HCT116 (cell line): Measurements from ENCODE around the gene TENM3. TPM values are rescaled to one million over a fixed set of nuclear protein-coding genes. Genes with fewer than 3 reads are reported as not detected.

Experiments
- ATAC-seq: fragments of 200-7000 bp; cut with Tn5 transposase; 2 replicates; pipeline ENCODE4 v1.9.1; 2020; ENCODE audit warnings: mild to moderate bottlenecking, moderate library complexity
- BruUV-seq: library from RNA; stranded (reverse); fragments of 400-500 nt; replicated peaks from 2 replicates; lab custom pipeline; 2021; lab: Mats Ljungman, UMichigan
- CTCF ChIA-PET: fragments of 300-600 bp; sonication (Branson Sonifier 250); formaldehyde crosslinking; loops from one replicate; lab custom pipeline; 2021; ENCODE audit warnings: antibody characterized with exemption; lab: Charles Lee
- POLR2A ChIA-PET: fragments of 300-600, 350-600 bp; sonication (Branson Sonifier 250); formaldehyde crosslinking; loops from one replicate; lab custom pipeline; 2021; ENCODE audit warnings: antibody characterized with exemption; lab: Charles Lee
- RAD21 ChIA-PET, 2 experiments: fragments of 300-600 bp; sonication (Branson Sonifier 250); formaldehyde crosslinking; loops; one replicate each; lab custom pipeline; 2023; ENCODE audit warnings: low total read pairs in 2 of 2; ENCODE audit not compliant: uncharacterized antibody in 2 of 2, unreplicated experiment in 2 of 2, low non-redundant PET in 1 of 2; lab: Charles Lee
- DNase-seq: peaks from one replicate; pipeline ENCODE4 v3.0.0-alpha.2; 2010; ENCODE audit warnings: low read depth, low spot score
- H2AFZ ChIP-seq: fragments of 200-600 bp; shearing (Covaris generic), sonication (generic); 2 replicates; pipeline ENCODE4 v1.6.1; 2017; ENCODE audit warnings: low read depth, mixed run types, mixed read lengths, antibody characterized with exemption, low read length; ENCODE audit not compliant: poor library complexity, severe bottlenecking
- H3K27ac ChIP-seq: 2 replicates; pipeline ENCODE4 v1.5.1; 2012; ENCODE audit warnings: low read depth, low read length
- H3K27me3 ChIP-seq: fragments of 200-600 bp; sonication (generic); 2 replicates; pipeline ENCODE4 v1.6.1; 2016; ENCODE audit warnings: mixed run types, low read length, mixed read lengths; ENCODE audit not compliant: insufficient read depth
- H3K36me3 ChIP-seq, 2 experiments: fragments of 200-500 bp in 1 of 2; fragments of 200-600 bp in 1 of 2; sonication (Bioruptor generic) in 1 of 2; sonication (generic) in 1 of 2; 2 replicates each; pipeline versions ENCODE4 v1.5.1 to v1.6.1; 2014 to 2016; ENCODE audit warnings: low read length in 2 of 2, inconsistent platforms in 1 of 2, mixed read lengths in 1 of 2, mixed run types in 1 of 2; ENCODE audit not compliant: insufficient read depth in 2 of 2, control insufficient read depth in 1 of 2
- H3K4me1 ChIP-seq, 2 experiments: fragments of 200-600 bp in 1 of 2; sonication (generic) in 1 of 2; 2 replicates each; pipeline versions ENCODE4 v1.5.1 to v1.6.1; 2012 to 2017; ENCODE audit warnings: low read length in 2 of 2, inconsistent platforms in 1 of 2, mild to moderate bottlenecking in 1 of 2, mixed read lengths in 1 of 2, mixed run types in 1 of 2, moderate library complexity in 1 of 2; ENCODE audit not compliant: insufficient read depth in 2 of 2, control insufficient read depth in 1 of 2
- H3K4me2 ChIP-seq: fragments of 200-600 bp; sonication (generic); 2 replicates; pipeline ENCODE4 v1.6.1; 2017; ENCODE audit warnings: mixed run types, low read length, mixed read lengths
- H3K4me3 ChIP-seq, 2 experiments: fragments of 200-600 bp in 1 of 2; sonication (generic) in 1 of 2; replicated peaks in 1 of 2; 2 replicates each; pipeline ENCODE4 v1.5.1; 2011 to 2016; ENCODE audit warnings: low read length in 2 of 2, control low read depth in 1 of 2, low read depth in 1 of 2, mild to moderate bottlenecking in 1 of 2, mixed read lengths in 1 of 2, mixed run types in 1 of 2
- H3K79me2 ChIP-seq: fragments of 200-600 bp; sonication (generic); 2 replicates; pipeline ENCODE4 v1.6.1; 2017; ENCODE audit warnings: mild to moderate bottlenecking, mixed run types, low read length, moderate library complexity, mixed read lengths; ENCODE audit not compliant: insufficient read depth
- H3K9ac ChIP-seq: fragments of 200-600 bp; sonication (generic); 2 replicates; pipeline ENCODE4 v1.6.1; 2016; ENCODE audit warnings: low read length, mixed read lengths
- H3K9me2 ChIP-seq: fragments of 200-600 bp; sonication (generic), shearing (Covaris generic); 2 replicates; pipeline ENCODE4 v1.6.1; 2017; ENCODE audit warnings: mixed run types, mild to moderate bottlenecking, moderate library complexity; ENCODE audit not compliant: insufficient read depth
- H3K9me3 ChIP-seq, 2 experiments: fragments of 200-500 bp in 1 of 2; fragments of 200-600 bp in 1 of 2; sonication (Bioruptor generic) in 1 of 2; sonication (generic) in 1 of 2; 2 replicates each; pipeline ENCODE4 v1.6.1; 2014 to 2017; ENCODE audit warnings: low read length in 2 of 2, mixed read lengths in 2 of 2, inconsistent platforms in 1 of 2, low read depth in 1 of 2, mild to moderate bottlenecking in 1 of 2, mixed run types in 1 of 2, moderate library complexity in 1 of 2; ENCODE audit not compliant: control insufficient read depth in 1 of 2, insufficient read depth in 1 of 2
- H4K20me1 ChIP-seq: fragments of 200-600 bp; sonication (generic), shearing (Covaris generic); 2 replicates; pipeline ENCODE4 v1.6.1; 2017; ENCODE audit warnings: mixed run types, mild to moderate bottlenecking, moderate library complexity; ENCODE audit not compliant: insufficient read depth
- CBX3 ChIP-seq: IDR thresholded peaks from 2 replicates; pipeline ENCODE4 v1.6.1; 2012; ENCODE audit warnings: low read depth
- JUND ChIP-seq: IDR thresholded peaks from 2 replicates; pipeline ENCODE4 v1.6.1; 2012
- POLR2AphosphoS5 ChIP-seq: IDR thresholded peaks from 2 replicates; pipeline ENCODE4 v1.6.1; 2011; ENCODE audit warnings: mild to moderate bottlenecking, low read depth, low read length, moderate library complexity
- RAD21 ChIP-seq: IDR thresholded peaks from 2 replicates; pipeline ENCODE4 v1.6.1; 2012; ENCODE audit warnings: low read depth, mild to moderate bottlenecking
- SIN3A ChIP-seq: IDR thresholded peaks from 2 replicates; pipeline ENCODE4 v1.6.1; 2012; ENCODE audit warnings: low read depth
- SP1 ChIP-seq: IDR thresholded peaks from 2 replicates; pipeline ENCODE4 v1.6.1; 2012; ENCODE audit warnings: low read depth
- TCF7L2 ChIP-seq: IDR thresholded peaks from 2 replicates; pipeline ENCODE4 v1.7.0; 2011; ENCODE audit warnings: borderline replicate concordance, inconsistent platforms; ENCODE audit not compliant: insufficient read depth, insufficient read length; ENCODE audit errors: extremely low read depth
- YY1 ChIP-seq: IDR thresholded peaks from 2 replicates; pipeline ENCODE4 v1.6.1; 2011; ENCODE audit warnings: low read length, low read depth, moderate library complexity, mild to moderate bottlenecking; ENCODE audit not compliant: insufficient replicate concordance; ENCODE audit errors: extremely low read depth
- ZNF274 ChIP-seq: fragments of 200-500 bp; sonication (Bioruptor generic); IDR thresholded peaks from 2 replicates; pipeline ENCODE4 v1.6.1; 2014; ENCODE audit warnings: mild to moderate bottlenecking, low read depth, low read length, inconsistent platforms
- intact Hi-C: fragments of 100-400 bp; cut with micrococcal nuclease; formaldehyde crosslinking; loops from 2 replicates; pipeline ENCODE4 v1.10.0; 2022
- total RNA-seq: library from RNA; stranded (reverse); gene quantifications from one replicate; pipeline ENCODE4 v1.2.1, GENCODE V29; 2021; ENCODE audit not compliant: unreplicated experiment
- TF ChIP-seq, protein P1 (sequence below): IDR thresholded peaks from 2 replicates; pipeline ENCODE4 v1.6.1; 2012
- TF ChIP-seq, protein P2 (sequence below): IDR thresholded peaks from 2 replicates; pipeline ENCODE4 v1.6.1; 2012; ENCODE audit warnings: low read depth
- TF ChIP-seq, protein P3 (sequence below): IDR thresholded peaks from 2 replicates; pipeline ENCODE4 v1.6.1; 2012

Gene TENM3
- total RNA-seq, 1 experiment from 2014 or later: 0.54 TPM

DNA sequence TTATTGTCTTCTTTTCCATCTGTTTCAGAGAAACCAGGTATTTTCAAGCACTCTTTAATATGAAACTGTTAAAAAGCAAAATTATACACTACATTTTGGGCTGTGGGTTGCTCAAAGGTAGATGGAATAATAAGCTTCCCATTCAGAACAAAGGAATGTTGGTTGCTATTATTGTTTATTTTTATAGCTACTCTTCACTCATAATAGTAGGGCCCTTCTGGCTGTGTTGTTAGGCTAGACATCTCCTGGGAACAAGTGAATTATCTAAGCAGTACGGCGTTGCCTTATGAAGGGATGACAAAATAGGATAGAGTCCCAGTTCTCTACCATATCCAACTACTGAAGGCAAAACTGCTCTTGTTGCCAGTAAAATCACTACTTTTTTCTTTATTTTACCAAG lies 34.2 kb downstream of the TENM3 start:
- intact Hi-C loops: no loop called here
- ChIA-PET CTCF (no interaction called here), POLR2A (no interaction called here), RAD21 (no interaction called here)
- Histone ChIP-seq H3K36me3 (no peaks in the 10 kb centered on the region), H3K27me3 (peaks cover 2% of the 10 kb centered on the region; the same call in 1 of the 2 replicates), H3K9me3 (no peaks in the 10 kb centered on the region), H3K9me2 (no peaks in the 10 kb centered on the region), H4K20me1 (no peaks in the 10 kb centered on the region), H2AFZ (no peak overlapping the region), H3K4me2 (no peak overlapping the region), H3K9ac (no peak overlapping the region), H3K4me1 (no peaks in the 10 kb centered on the region), H3K27ac (no peak overlapping the region), H3K79me2 (no peaks in the 10 kb centered on the region), H3K4me3 (no peak overlapping the region)
- ATAC-seq (no peak), DNase-seq (no peak)
- no TSS peak for BruUV-seq
- no peak for TF ChIP-seq SIN3A
- TF ChIP-seq ZNF274: no peak
- TF ChIP-seq, protein P1, sequence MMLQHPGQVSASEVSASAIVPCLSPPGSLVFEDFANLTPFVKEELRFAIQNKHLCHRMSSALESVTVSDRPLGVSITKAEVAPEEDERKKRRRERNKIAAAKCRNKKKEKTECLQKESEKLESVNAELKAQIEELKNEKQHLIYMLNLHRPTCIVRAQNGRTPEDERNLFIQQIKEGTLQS: no peak
- no peak for TF ChIP-seq YY1
- no peak for TF ChIP-seq TCF7L2
- TF ChIP-seq RAD21: no peak
- TF ChIP-seq SP1: no peak

DNA sequence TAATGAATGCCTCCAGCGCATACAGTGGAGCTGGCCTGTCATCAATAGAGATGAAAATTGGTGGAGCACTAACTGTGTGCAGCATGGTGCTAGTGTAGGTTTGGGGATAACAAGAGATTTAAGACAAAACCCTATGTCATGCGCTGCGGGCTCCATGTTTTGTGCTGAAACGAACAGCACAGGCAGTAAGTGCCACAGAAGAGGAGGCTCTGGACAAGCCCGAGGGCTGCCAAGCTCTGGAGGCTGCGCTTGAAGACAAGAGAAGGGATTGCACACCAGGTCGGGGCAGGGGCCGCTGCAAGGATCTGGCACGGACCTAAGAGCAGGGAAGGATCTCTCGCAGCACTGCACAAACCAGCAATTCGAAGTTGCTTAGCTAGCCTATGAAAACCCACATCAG lies 35.5 kb downstream of the TENM3 start:
- Histone ChIP-seq H2AFZ (no peak overlapping the region), H3K9me3 (no peaks in the 10 kb centered on the region), H3K79me2 (no peaks in the 10 kb centered on the region)
- POLR2A ChIA-PET: no interaction called here
- no TSS peak for BruUV-seq
- intact Hi-C loops: no loop called here
- TF ChIP-seq, protein P2, sequence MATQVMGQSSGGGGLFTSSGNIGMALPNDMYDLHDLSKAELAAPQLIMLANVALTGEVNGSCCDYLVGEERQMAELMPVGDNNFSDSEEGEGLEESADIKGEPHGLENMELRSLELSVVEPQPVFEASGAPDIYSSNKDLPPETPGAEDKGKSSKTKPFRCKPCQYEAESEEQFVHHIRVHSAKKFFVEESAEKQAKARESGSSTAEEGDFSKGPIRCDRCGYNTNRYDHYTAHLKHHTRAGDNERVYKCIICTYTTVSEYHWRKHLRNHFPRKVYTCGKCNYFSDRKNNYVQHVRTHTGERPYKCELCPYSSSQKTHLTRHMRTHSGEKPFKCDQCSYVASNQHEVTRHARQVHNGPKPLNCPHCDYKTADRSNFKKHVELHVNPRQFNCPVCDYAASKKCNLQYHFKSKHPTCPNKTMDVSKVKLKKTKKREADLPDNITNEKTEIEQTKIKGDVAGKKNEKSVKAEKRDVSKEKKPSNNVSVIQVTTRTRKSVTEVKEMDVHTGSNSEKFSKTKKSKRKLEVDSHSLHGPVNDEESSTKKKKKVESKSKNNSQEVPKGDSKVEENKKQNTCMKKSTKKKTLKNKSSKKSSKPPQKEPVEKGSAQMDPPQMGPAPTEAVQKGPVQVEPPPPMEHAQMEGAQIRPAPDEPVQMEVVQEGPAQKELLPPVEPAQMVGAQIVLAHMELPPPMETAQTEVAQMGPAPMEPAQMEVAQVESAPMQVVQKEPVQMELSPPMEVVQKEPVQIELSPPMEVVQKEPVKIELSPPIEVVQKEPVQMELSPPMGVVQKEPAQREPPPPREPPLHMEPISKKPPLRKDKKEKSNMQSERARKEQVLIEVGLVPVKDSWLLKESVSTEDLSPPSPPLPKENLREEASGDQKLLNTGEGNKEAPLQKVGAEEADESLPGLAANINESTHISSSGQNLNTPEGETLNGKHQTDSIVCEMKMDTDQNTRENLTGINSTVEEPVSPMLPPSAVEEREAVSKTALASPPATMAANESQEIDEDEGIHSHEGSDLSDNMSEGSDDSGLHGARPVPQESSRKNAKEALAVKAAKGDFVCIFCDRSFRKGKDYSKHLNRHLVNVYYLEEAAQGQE: no peak
- TF ChIP-seq, protein P3, sequence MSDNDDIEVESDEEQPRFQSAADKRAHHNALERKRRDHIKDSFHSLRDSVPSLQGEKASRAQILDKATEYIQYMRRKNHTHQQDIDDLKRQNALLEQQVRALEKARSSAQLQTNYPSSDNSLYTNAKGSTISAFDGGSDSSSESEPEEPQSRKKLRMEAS: no peak
- TF ChIP-seq POLR2AphosphoS5 (no peak), SIN3A (no peak), JUND (no peak), CBX3 (no peak)
- TF ChIP-seq, all 23 proteins: peak for 0
- Histone ChIP-seq H3K27me3 (no peaks in the 10 kb centered on the region), H3K4me2 (no peak overlapping the region), H3K4me1 (no peaks in the 10 kb centered on the region), H3K27ac (no peak overlapping the region), H3K4me3 (no peak overlapping the region), H3K9me2 (no peaks in the 10 kb centered on the region), H3K9ac (no peak overlapping the region), H3K36me3 (no peaks in the 10 kb centered on the region), H4K20me1 (no peaks in the 10 kb centered on the region)
- CTCF ChIA-PET: no interaction called here
- RAD21 ChIA-PET: no interaction called here
- ATAC-seq (no peak), DNase-seq (no peak)
